ENCODE data around the gene ARHGAP15.

DNA sequence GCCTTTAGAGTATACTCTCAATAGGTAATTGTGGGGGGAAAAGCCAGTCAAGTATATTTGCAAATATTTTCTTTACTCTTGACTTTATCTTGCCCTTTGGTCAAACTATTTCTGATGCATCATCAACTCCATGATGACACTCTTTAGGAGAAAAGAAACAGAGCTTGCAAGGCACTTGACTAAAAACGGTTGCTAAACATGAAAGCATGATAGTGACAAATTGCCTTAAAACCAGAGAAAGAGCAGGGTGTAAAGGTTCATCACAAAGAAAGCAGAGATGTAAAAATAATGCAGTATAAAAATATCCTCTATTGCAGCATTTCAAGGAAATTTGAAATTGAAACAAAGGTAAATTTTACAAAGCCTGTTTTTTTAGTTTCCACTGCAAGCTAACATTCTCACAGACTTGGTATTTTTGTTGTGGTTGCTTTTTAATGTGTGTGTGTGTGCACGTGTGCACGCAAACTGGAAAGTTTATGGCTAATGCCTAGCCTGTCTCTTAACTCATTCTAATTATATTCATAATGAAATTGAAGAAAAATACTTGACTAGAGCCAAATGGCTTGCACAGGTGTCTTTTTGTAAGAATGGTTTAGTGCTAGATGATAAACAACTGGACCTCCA is 503.6 kb downstream of the ARHGAP15 start:
- TF ChIP-seq CTCF (IDR thresholded peaks at IDR 0.05) (no peak), POLR2A (IDR thresholded peaks at IDR 0.05) (no peak)
